ENCODE measurements around the gene MYOCOS. TPM values are rescaled to one million over a fixed set of nuclear protein-coding genes. Genes with fewer than 3 reads are reported as not detected.

Gene MYOCOS, protein sequence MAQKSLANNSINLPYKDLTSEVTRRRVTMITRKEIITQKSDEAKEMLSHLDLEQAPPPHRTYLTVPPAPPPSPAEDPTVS
- 0.06 TPM in 1 of 2 replicates, not detected in the other for total RNA-seq

DNA sequence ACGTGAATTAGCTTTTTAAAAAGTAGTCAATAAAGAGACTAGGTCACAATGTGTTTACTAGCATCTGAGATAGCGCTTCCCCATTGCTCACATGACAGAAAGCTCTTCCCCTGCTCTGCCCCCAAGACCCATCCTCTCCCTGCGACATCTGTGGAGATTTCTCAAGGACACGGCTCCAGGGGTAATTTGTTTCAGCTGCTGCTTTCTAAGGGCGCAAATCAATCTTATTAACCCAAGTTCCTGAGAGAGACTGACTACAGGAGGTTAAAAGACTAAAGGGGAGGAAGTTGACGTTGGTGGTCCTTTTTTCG, at the start of gene MYOCOS:
TSS of gene MYOCOS (plus strand) at position 92 of the 311 bp plus-strand sequence. CDS start 1,641 bp downstream, outside the sequence.

DNA sequence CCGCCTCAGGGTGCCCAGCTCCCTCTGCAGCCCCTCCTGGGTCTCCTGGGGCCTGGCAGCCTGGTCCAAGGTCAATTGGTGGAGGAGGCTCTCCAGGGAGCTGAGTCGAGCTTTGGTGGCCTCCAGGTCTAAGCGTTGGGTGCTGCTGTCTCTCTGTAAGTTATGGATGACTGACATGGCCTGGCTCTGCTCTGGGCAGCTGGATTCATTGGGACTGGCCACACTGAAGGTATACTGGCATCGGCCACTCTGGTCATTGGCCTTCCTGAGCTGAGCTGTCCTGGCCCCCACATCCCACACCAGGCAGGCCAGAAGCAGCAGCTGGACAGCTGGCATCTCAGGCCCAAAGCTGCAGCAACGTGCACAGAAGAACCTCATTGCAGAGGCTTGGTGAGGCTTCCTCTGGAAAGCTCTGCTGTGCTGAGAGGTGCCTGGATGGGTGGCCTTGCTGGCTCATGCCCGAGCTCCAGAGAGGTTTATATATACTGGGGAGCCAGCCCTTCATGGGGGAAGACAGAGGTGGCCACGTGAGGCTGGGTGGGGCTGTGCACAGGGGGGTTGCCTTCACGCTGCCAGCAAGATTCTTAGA, 30.3 kb downstream of the MYOCOS start, which contains the start of gene MYOC:
TSS of gene MYOC (minus strand) at position 455 of the 589 bp plus-strand sequence. CDS start at position 378, 77 bp downstream.

Other genes starting within 250 kb of the MYOCOS start
- 47.7 and 57.8 TPM in 2 replicates for gene PRRC2C, start 136.7 kb upstream of the MYOCOS start, total RNA-seq
- 0.13 and 0.37 TPM in 2 replicates for gene MYOC, start 30.4 kb downstream of the MYOCOS start, total RNA-seq
- gene VAMP4, start 119.8 kb downstream of the MYOCOS start, total RNA-seq = 8.6 and 10.9 TPM in 2 replicates
- gene METTL13, start 159.4 kb downstream of the MYOCOS start, total RNA-seq = 22.1 and 29.9 TPM in 2 replicates
- 1.1 and 1.2 TPM in 2 replicates for gene DNM3, start 219.3 kb downstream of the MYOCOS start, total RNA-seq

Measured in aortic smooth muscle cell (primary cell).